ENCODE results near the gene GPRC5D. TPM values are rescaled to one million over a fixed set of nuclear protein-coding genes. Genes with fewer than 3 reads are reported as not detected.

Gene GPRC5D
- total and polyA plus RNA-seq, 9 of the 15 experiments (the other 6 are each of a cell fraction or from before 2014, with no cell fraction given), result 1.0 to 1.1 TPM; not detected in 7

GRCh38 chr12:12909995-12910420 is 42.0 kb downstream of the GPRC5D start:
- H3K9ac ChIP-seq (ENCODE audit: insufficient read depth in 1 of 2, low read depth in 2 of 2, low read length in 2 of 2), result no peak overlapping the region
- H3K9me1 ChIP-seq (ENCODE audit: control insufficient read depth, insufficient read depth, low read length), result no peaks in the 10 kb centered on the region
- intact Hi-C loops (cut with micrococcal nuclease), result loop anchor here (5.0 to 10.0 kb wide), 2 partner anchors 123 to 185 kb away; partner anchors contain the start of gene APOLD1
- H3K79me2 ChIP-seq (ENCODE audit: control insufficient read depth, insufficient read depth, low read length), result no peaks in the 10 kb centered on the region
- POLR2A ChIA-PET, result no interaction called here
- ATAC-seq (peak; percentile 53), FAIRE-seq (no peak), DNase-seq (ENCODE audit: extremely low read depth in 1 of 4, low spot score in 3 of 4) (peak in 1 of 4 experiments; percentile 15)
- peaks cover 6 to 14% of the 10 kb centered on the region in 2 experiments; a peak in 3 of 5 replicates for H3K4me1 ChIP-seq (replicated peaks in 1 of 2; ENCODE audit: control insufficient read depth in 2 of 2, insufficient read depth in 2 of 2, low read length in 2 of 2)
- H4K20me1 ChIP-seq (replicated peaks; ENCODE audit: control insufficient read depth, insufficient read depth, low read length), result no peaks in the 10 kb centered on the region
- no TSS peak for BruUV-seq (replicated peaks)
- H3K4me3 ChIP-seq, result no peak overlapping the region
- H3K27me3 ChIP-seq (ENCODE audit: control insufficient read depth in 2 of 2, insufficient read depth in 2 of 2, low read length in 2 of 2), result peaks cover 12 to 30% of the 10 kb centered on the region in 2 experiments; a peak in 4 of 5 replicates
- no peaks in the 10 kb centered on the region for H3K9me3 ChIP-seq (replicated peaks; ENCODE audit: control insufficient read depth, insufficient read depth, low read depth, low read length)
- WGBS (ENCODE audit: insufficient coverage, low coverage, missing lambda C conversion rate), result 13% methylated on average over 3 of the region's 4 CpGs
- H2AFZ ChIP-seq (ENCODE audit: low read depth, low read length), result no peak overlapping the region
- in situ Hi-C loops (cut with MboI), result loop anchor here (5.0 kb wide), 1 partner anchor 72 kb away; no protein-coding TSS in a partner anchor
- CTCF ChIA-PET (ENCODE audit: low intra/inter-chr PET ratio), result no interaction called here
- H3K27ac ChIP-seq (ENCODE audit: extremely low read depth, low read depth, low read length), result no peak overlapping the region
- no peaks in the 10 kb centered on the region for H3K36me3 ChIP-seq (ENCODE audit: control insufficient read depth, insufficient read depth, low read length)
- peak overlapping the region; percentile 52 for H3K4me2 ChIP-seq (ENCODE audit: insufficient read depth, low read length)
- TF ChIP-seq CREBBP (IDR thresholded peaks at IDR 0.05; ENCODE audit: low read depth, low read length) (no peak), ESRRB (CRISPR knock-in tag; IDR thresholded peaks at IDR 0.05; ENCODE audit: borderline replicate concordance) (no peak), ELF1 (tag; IDR thresholded peaks at IDR 0.05) (peak; percentile 31; the same call in 1 of the 2 replicates), E2F3 (CRISPR knock-in tag; IDR thresholded peaks at IDR 0.05) (no peak), HDAC3 (IDR thresholded peaks at IDR 0.05; ENCODE audit: borderline replicate concordance, partially characterized antibody) (no peak), ARID1B (IDR thresholded peaks at IDR 0.05) (peak; percentile 8; the same call in 1 of the 2 replicates), POLR2AphosphoS2 (IDR thresholded peaks at IDR 0.05; ENCODE audit: low read length) (no peak), ZNF77 (CRISPR knock-in tag; IDR thresholded peaks at IDR 0.05) (no peak), CBX3 (IDR thresholded peaks at IDR 0.05; ENCODE audit: borderline replicate concordance in 1 of 2, low read length in 2 of 2) (no peak), ZNF384 (IDR thresholded peaks at IDR 0.05; ENCODE audit: low read depth, low read length) (peak; percentile 66; the same call in 1 of the 2 replicates), FOXA3 (CRISPR knock-in tag; conservative IDR thresholded peaks at IDR 0.05 in 1 of 2, IDR thresholded peaks at IDR 0.05 in 1 of 2) (no peak), BRF1 (IDR thresholded peaks at IDR 0.05; ENCODE audit: borderline replicate concordance, extremely low read depth, insufficient read length) (no peak), BHLHE40 (IDR thresholded peaks at IDR 0.05; ENCODE audit: low read length) (no peak), TEAD4 (IDR thresholded peaks at IDR 0.05; ENCODE audit: low read length) (peak; percentile 21; the same call in 1 of the 2 replicates), TEAD4 (CRISPR knock-in tag; IDR thresholded peaks at IDR 0.05; ENCODE audit: borderline replicate concordance) (no peak), PHF20 (IDR thresholded peaks at IDR 0.05; ENCODE audit: partially characterized antibody) (no peak), TAL1 (IDR thresholded peaks at IDR 0.05) (peak; percentile 49), POLR2H (tag; IDR thresholded peaks at IDR 0.05; ENCODE audit: low read depth) (no peak), ZNF140 (CRISPR knock-in tag; IDR thresholded peaks at IDR 0.05) (no peak)
- TF ChIP-seq, protein P1, sequence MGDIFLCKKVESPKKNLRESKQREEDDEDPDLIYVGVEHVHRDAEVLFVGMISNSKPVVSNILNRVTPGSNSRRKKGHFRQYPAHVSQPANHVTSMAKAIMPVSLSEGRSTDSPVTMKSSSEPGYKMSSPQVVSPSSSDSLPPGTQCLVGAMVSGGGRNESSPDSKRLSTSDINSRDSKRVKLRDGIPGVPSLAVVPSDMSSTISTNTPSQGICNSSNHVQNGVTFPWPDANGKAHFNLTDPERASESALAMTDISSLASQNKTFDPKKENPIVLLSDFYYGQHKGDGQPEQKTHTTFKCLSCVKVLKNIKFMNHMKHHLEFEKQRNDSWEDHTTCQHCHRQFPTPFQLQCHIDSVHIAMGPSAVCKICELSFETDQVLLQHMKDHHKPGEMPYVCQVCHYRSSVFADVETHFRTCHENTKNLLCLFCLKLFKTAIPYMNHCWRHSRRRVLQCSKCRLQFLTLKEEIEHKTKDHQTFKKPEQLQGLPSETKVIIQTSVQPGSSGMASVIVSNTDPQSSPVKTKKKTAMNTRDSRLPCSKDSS (IDR thresholded peaks at IDR 0.05; ENCODE audit: low read depth, partially characterized antibody), result no peak
- TF ChIP-seq, protein P2, sequence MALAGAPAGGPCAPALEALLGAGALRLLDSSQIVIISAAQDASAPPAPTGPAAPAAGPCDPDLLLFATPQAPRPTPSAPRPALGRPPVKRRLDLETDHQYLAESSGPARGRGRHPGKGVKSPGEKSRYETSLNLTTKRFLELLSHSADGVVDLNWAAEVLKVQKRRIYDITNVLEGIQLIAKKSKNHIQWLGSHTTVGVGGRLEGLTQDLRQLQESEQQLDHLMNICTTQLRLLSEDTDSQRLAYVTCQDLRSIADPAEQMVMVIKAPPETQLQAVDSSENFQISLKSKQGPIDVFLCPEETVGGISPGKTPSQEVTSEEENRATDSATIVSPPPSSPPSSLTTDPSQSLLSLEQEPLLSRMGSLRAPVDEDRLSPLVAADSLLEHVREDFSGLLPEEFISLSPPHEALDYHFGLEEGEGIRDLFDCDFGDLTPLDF (CRISPR knock-in tag; IDR thresholded peaks at IDR 0.05), result no peak
